NCI-H524 (cell line): ENCODE measurements around the gene C3orf52.

Source experiments
- DNase-seq, 2 experiments: peaks; one replicate each; lab custom pipeline; 2025; lab: John Stamatoyannopoulos, UW

C3orf52 gene

DNA sequence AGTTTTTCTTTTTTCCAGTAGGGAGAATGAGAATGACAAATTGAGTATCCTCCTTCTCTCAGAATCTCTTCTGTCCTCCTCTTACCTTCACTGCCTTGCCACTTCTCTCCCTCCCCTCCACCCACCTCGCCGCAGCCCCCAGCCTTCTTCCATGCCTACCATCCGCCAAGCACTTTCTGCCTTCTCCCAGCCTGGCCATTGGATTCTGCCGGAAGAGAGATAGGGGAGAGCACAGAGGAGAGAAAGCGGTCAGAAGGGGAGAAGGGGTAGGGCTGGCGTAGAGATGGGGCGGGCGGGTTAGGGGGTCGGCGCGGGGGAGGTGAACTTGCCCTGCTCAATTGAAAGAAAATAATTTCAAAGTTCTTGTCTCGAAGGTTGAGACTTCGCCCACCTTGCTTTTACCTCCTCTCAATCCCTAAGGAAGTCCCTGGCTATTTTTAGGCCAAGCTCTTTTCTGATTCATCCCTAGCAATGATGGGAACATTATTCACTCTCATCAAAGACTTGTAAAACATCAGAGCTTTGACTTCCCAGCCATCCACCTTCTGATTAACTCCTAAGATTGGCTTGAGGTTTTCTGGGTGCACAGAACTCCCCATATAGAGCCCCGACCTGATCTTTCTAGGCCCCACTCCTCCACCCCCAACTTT is 811 bp downstream of the C3orf52 start:
- DNase-seq = no peak

DNA sequence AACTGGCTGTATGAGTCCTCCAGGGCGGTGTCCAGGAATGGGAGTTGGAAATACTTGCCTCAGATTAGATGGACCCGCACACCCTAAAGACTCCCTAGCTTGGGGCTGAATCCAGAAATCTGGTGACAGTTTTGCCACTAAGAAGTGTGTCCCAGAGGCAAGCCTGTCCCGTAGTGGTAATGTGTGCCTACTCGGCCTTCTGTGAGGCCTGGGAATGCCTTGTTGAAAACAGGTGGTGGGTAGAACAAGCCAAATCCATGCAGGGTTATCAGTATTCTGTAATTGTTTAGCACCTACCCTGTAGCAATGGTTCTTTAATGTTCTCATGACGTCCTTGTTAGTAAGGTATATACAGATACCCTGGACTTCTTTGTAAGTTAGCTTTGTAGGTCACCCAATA is 1.6 kb downstream of the C3orf52 start:
- no peak for DNase-seq

DNA sequence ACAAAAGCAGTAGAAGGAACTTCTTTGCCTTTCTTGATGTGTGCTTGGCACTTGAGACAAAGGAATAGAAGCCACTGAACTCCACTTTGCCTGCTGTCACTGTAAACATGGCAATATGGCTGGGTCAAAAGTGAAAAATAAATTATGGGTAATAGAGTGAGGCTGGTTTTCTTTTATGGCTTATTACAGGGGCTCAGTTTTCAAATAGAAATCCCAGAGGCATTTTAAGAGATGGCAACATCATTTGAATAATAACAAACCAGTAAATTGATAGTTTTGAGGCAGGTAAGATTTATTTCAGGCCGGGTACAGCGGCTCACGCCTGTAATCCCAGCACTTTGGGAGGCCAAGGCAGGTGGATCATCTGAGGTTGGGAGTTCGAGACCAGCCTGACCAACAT is 2.8 kb downstream of the C3orf52 start:
- DNase-seq = no peak

DNA sequence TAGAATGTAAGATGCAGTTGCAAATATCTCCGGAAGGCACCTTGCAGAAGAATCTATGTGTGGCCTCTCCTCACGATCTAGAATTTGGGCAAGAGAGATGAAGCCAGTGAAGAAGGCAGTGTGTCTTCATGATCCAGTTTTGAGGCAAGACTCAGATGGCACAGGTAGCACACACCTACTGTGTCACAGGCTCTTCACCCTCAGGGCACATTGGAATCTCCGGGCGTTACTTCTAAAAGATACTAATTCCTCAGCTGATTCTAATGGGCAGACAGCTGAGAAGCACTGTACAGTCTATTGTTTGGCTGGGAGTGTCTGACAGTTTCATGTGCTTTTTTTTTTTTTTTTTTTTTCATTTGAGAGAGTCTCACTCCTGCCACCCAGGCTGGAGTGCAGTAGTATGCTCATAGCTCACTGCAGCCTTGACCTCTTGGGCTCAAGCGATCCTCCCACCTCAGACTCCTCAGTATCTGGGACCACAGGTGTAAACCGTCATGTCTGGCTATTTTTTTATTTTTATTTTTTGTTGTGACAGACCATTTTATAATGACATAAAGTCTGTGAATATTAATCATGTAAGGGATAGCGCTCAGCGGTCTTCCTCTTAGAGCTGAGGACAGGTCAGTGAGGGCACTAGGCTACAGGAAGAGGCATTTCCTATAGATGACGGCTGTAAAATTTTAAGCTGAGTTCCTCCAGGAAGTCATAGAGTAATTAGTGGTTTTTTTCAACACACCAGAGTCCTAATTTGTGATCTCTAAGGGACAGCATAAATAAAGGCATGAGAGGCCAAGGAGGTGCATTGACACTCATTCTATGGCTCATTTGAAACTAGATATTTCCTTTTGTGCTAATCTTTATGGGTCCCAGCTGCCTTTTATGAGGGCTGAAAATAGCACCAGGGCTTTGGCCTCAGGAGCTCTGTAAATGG is 4.0 kb downstream of the C3orf52 start:
- no peak for DNase-seq

- peak; percentile 79 to 91 for DNase-seq
Observed at GRCh38 chr3:112090887-112091586, 4.8 kb downstream of the C3orf52 start.

DNA sequence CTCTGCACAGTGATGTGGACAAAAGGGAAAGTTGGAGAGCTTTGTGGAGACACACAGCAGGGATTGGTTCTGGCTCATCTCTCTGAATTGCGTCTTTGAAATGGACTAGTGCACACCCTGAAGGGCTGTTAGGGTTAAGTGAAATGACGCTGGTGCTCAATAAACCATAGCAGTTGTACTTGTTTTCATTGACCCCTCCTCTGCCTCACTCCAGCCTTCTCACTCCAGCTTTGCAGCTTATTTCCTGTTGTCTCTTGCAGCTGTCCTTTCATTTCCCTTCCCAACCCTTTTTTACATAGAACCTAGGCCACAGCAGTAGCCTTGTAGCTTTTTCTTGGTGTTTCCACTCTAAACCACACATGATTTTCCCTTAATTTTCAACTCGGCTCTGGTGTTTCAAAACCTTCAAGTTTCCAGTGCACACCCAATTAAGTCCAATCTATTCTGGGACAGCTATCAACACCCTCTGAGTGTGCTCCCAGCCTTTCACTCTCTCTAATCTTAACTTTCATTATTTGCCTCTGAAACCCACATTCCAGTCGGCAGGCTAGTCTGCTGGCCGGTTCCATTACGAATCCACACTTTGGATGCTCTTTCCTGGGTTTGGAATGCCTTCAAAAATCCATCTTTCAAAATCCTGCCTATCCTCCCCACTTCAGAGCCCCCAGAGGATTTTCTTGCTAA is 6.4 kb downstream of the C3orf52 start:
- no peak for DNase-seq

- no peak for DNase-seq
Observed at GRCh38 chr3:112093180-112093522, 7.0 kb downstream of the C3orf52 start.

- DNase-seq = no peak
Observed at GRCh38 chr3:112095731-112096130, 9.5 kb downstream of the C3orf52 start.

- no peak for DNase-seq
Observed at GRCh38 chr3:112096176-112096575, 10.0 kb downstream of the C3orf52 start.

- no peak for DNase-seq
Observed at GRCh38 chr3:112097378-112097777, 11.2 kb downstream of the C3orf52 start.

DNA sequence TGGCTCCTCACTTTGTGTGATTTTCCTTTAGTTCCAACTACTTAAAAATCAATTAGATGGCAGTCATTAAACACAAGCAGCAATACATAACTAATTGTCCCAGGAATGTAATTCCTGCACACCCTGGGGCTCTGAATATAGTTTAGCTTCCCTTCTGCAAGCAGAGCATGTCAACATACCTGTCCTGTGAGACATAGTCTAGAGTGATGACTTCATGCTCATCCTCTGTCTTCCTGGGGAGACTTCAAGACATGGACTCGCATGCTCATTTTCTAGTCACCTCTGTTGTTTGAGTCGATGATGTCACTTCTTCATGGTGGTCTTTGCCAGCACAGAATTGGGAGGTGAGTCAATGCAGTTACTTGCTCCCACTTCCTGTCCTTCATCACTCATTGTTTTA is 15.7 kb downstream of the C3orf52 start:
- no peak for DNase-seq

GRCh38 chr3:112104774-112105173 is 18.6 kb downstream of the C3orf52 start:
- DNase-seq = no peak

GRCh38 chr3:112109322-112109721 is 23.1 kb downstream of the C3orf52 start:
- peak in 1 of 2 experiments; percentile 16 for DNase-seq

DNA sequence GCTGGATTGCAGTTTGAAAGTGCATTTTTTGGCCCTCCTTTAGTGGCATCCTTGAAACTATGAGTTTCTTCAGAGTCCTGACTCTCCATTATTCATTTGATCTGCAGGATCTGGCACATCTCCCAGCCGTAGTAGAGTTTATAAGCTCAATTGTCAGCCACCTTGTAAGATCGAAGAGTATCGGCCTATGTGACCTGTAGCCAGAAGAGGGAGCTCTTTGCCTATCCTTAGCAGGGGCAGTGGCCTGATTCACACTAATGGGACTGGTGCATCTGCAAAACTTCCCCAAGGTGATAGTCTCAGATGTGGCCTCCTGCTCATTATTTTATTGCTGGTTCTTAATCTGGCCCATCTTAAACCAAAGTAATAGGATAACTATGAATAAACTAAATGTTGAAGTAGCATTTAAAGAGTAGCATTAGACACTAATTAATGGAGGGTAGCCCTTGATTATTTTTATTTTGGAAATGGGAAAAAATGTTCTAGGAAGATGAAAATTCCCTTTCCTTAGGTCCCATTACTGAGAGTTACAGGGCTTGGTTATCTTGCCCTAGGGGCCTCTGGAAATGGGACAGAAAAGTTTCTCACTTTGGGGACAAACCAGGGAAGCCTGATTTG is 25.7 kb downstream of the C3orf52 start:
- peak; percentile 52 to 85 for DNase-seq

GRCh38 chr3:112114576-112115160 is 28.5 kb downstream of the C3orf52 start:
- DNase-seq = no peak

DNA sequence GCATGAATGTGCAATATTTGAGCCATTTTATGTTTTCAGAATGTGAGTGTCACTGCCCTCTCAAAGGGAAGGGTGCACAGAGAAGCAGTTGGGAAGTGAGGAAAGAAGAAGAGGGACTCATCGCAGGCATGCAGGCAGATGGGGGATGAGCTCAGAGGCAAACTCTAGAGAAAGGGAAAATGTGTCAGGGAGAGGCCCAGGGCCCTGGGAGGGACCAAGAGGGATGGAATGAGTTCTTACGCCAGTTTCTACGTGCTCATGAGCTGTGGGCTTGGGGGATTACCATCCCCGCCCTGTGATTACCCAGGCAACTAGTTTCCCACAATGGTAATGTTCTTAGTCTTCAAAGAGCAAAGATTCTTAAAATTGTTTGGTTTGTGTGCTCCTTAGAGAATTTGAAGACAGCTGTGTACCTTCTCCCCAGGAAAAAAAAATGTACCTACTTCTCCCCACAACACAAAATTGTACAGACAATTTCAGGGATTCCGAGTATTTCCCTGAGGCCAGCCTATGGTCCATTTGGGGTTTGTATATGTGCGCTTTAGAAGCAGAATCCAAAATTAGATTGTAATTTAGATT is 29.1 kb downstream of the C3orf52 start:
- no peak for DNase-seq

- no peak for DNase-seq
Observed at GRCh38 chr3:112115806-112116383, 29.7 kb downstream of the C3orf52 start.

GRCh38 chr3:112116748-112117186 is 30.6 kb downstream of the C3orf52 start:
- no peak for DNase-seq

GRCh38 chr3:112117415-112117814 is 31.2 kb downstream of the C3orf52 start:
- DNase-seq = no peak

DNA sequence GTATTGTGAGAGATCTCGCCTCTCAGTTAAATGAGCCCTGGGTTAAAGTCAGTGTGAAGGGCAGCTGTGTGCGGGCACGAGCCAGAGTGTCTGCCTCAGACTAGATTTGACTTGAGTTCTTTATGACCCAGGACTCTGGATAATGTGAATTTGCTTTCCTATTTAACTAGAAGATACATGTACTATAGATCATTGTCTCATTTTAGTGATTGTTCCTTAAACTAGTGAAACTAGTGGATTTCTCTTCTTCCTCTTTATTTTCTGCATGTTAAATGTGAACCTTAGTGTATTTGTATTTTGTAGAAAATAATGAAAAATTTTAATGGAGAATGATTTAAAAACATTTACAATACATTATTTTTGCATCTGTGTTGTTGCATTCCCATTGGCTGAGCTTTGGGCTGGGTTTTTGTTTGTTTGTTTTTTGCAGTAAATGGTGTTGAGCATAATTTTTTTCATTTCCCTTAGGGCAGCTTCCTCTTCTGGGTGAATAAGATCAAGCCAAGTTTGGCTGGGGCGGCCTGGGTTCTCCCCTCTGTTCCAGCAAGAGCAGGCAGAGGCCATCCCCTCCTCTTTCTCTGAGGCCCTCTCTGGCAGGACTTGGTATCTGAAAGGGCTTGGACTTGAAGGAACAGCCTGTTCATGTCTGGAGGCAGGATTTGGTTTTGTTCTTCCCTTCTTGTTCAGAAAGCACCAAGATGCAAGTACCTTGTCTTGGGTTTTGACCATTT is 31.8 kb downstream of the C3orf52 start:
- no peak for DNase-seq
